DOHH2 (cell line): ENCODE data around the gene FAM120A.
A peak's percentile ranks its signal among the peaks of the same experiment; 100 is the strongest.

Source experiments
- H3F3A ChIP-seq: fragments of 200-600 bp; sonication (generic), shearing (Covaris generic); 2 replicates; pipeline ENCODE4 v1.6.0; 2016; ENCODE audit warnings: antibody characterized with exemption, mild to moderate bottlenecking; ENCODE audit not compliant: control insufficient read depth, insufficient read depth
- H3K27ac ChIP-seq: fragments of 200-600 bp; sonication (generic); 2 replicates; pipeline ENCODE4 v1.5.1; 2014; ENCODE audit warnings: low read depth, mild to moderate bottlenecking, low read length, moderate library complexity
- H3K27me3 ChIP-seq: fragments of 200-600 bp; sonication (generic); 2 replicates; pipeline ENCODE4 v1.6.1; 2014; ENCODE audit warnings: mild to moderate bottlenecking, low read length, mixed read lengths; ENCODE audit not compliant: control insufficient read depth
- H3K36me3 ChIP-seq: fragments of 200-600 bp; sonication (generic); 2 replicates; pipeline ENCODE4 v1.6.1; 2014; ENCODE audit warnings: mild to moderate bottlenecking, low read length, moderate library complexity, mixed read lengths; ENCODE audit not compliant: control insufficient read depth
- H3K4me1 ChIP-seq: fragments of 200-600 bp; sonication (generic); 2 replicates; pipeline ENCODE4 v1.6.1; 2014; ENCODE audit warnings: mild to moderate bottlenecking, low read length, mixed read lengths; ENCODE audit not compliant: control insufficient read depth
- H3K4me2 ChIP-seq: fragments of 200-600 bp; sonication (generic); 2 replicates; pipeline ENCODE4 v1.6.0; 2014; ENCODE audit warnings: mild to moderate bottlenecking, low read length, moderate library complexity
- H3K4me3 ChIP-seq: fragments of 200-600 bp; sonication (generic); 2 replicates; pipeline ENCODE4 v1.5.1; 2014; ENCODE audit warnings: mild to moderate bottlenecking, low read length, mixed read lengths
- H3K79me2 ChIP-seq: fragments of 200-600 bp; sonication (generic); 2 replicates; pipeline ENCODE4 v1.6.1; 2014; ENCODE audit warnings: mild to moderate bottlenecking, low read length, mixed read lengths; ENCODE audit not compliant: control insufficient read depth
- H3K9me2 ChIP-seq: fragments of 200-600 bp; sonication (generic); replicated peaks from 2 replicates; pipeline ENCODE4 v1.6.1; 2014; ENCODE audit warnings: mild to moderate bottlenecking, low read length, mixed read lengths; ENCODE audit not compliant: control insufficient read depth
- H3K9me3 ChIP-seq: fragments of 200-600 bp; sonication (generic); 2 replicates; pipeline ENCODE4 v1.6.1; 2014; ENCODE audit warnings: antibody characterized with exemption, low read length, mixed read lengths; ENCODE audit not compliant: control insufficient read depth, insufficient read depth
- H4K20me1 ChIP-seq: fragments of 200-600 bp; sonication (generic); 2 replicates; pipeline ENCODE4 v1.6.0; 2014; ENCODE audit warnings: low read depth, mild to moderate bottlenecking, antibody characterized with exemption, low read length, moderate library complexity; ENCODE audit not compliant: control insufficient read depth, insufficient read depth
- CTCF ChIP-seq: fragments of 200-600 bp; sonication (generic); IDR thresholded peaks from one replicate; pipeline ENCODE4 v1.5.1; 2014; ENCODE audit warnings: antibody characterized with exemption, mild to moderate bottlenecking, low read depth, low read length; ENCODE audit not compliant: poor library complexity, severe bottlenecking
- EZH2phosphoT487 ChIP-seq: fragments of 200-600 bp; sonication (generic); IDR thresholded peaks from 2 replicates; pipeline ENCODE4 v1.6.1; 2017; ENCODE audit warnings: borderline replicate concordance, mild to moderate bottlenecking, antibody characterized with exemption, low read length, moderate library complexity, mixed read lengths

FAM120A gene

GRCh38 chr9:93456022-93456421 lies 4.5 kb downstream of the FAM120A start:
- Histone ChIP-seq H3K9me2 (no peaks in the 10 kb centered on the region), H3K27me3 (no peaks in the 10 kb centered on the region), H3K4me2 (peak overlapping the region; percentile 47), H3K79me2 (peaks cover 96% of the 10 kb centered on the region), H3K4me1 (peaks cover 66% of the 10 kb centered on the region), H3K4me3 (peak overlapping the region; percentile 19), H3K36me3 (peaks cover 76% of the 10 kb centered on the region), H3K27ac (no peak overlapping the region), H3K9me3 (no peaks in the 10 kb centered on the region), H3F3A (peaks cover 14% of the 10 kb centered on the region), H4K20me1 (peaks cover 25% of the 10 kb centered on the region)
- TF ChIP-seq CTCF (no peak), EZH2phosphoT487 (no peak)

- Histone ChIP-seq H3K4me1 (peaks cover 70% of the 10 kb centered on the region), H3K4me2 (peak overlapping the region; percentile 47), H3K79me2 (peaks cover 98% of the 10 kb centered on the region), H3K4me3 (peak overlapping the region; percentile 19), H3K9me3 (no peaks in the 10 kb centered on the region), H3K27me3 (no peaks in the 10 kb centered on the region), H4K20me1 (peaks cover 25% of the 10 kb centered on the region), H3K36me3 (peaks cover 74% of the 10 kb centered on the region), H3K27ac (no peak overlapping the region), H3F3A (peaks cover 17% of the 10 kb centered on the region), H3K9me2 (no peaks in the 10 kb centered on the region)
- TF ChIP-seq CTCF, result no peak
- TF ChIP-seq EZH2phosphoT487, result no peak
Observed at GRCh38 chr9:93456504-93456903, 5.0 kb downstream of the FAM120A start.

- TF ChIP-seq EZH2phosphoT487 (no peak), CTCF (no peak)
- Histone ChIP-seq H3K4me1 (peaks cover 75% of the 10 kb centered on the region), H3F3A (peaks cover 22% of the 10 kb centered on the region), H3K36me3 (peaks cover 76% of the 10 kb centered on the region), H3K4me3 (no peak overlapping the region; the same call in 1 of the 2 replicates), H3K4me2 (peak overlapping the region; percentile 47), H3K27ac (no peak overlapping the region), H3K27me3 (no peaks in the 10 kb centered on the region), H3K9me3 (no peaks in the 10 kb centered on the region), H3K79me2 (peaks cover 100% of the 10 kb centered on the region), H3K9me2 (no peaks in the 10 kb centered on the region), H4K20me1 (peaks cover 25% of the 10 kb centered on the region)
Observed at GRCh38 chr9:93457006-93457405, 5.5 kb downstream of the FAM120A start.
